ENCODE measurements around the gene COX20.

GRCh38 chr1:244822878-244823277, 12.6 kb upstream of the COX20 start:
- no peak for TF ChIP-seq CTCF (conservative IDR thresholded peaks at IDR 0.05)
- no peak for TF ChIP-seq EZH2 (IDR thresholded peaks at IDR 0.05; ENCODE audit: low read depth)

Data from PC-9 (cell line).